ENCODE results near the gene OFD1. TPM values are rescaled to one million over a fixed set of nuclear protein-coding genes. Genes with fewer than 3 reads are reported as not detected.

OFD1 gene
- total RNA-seq, 1 donor from 2014 or later = 65.4 TPM

DNA sequence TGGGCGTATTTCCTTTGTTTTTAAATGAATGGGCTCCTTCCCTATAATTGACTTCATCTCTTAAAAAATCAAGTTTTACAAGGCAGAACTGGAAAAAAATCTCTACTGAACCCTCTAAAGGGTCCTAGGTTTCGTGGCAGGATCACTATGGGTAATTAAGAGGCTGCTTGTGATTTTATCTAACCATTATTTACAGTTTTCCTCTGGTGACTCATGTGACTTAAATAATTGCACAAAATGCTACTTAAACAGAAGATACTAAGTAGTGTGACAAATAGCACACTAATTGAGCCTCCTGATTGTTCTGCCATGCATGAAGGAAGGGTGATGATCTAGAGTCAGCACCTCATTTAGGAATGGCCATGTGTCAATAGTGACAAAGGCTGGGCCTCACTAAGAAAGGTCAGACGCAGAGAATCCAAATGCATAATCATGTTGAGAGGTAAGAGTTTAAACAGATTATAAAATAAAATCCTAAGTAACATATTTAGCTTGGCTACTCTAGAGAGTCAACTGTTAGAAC is 35.5 kb downstream of the OFD1 start:
- peaks cover 10% of the 10 kb centered on the region for H3K9me3 Mint-ChIP-seq (ENCODE audit: low read depth)
- DNase-seq (ENCODE audit: low spot score, unreplicated experiment) = no peak
- peaks cover 5% of the 10 kb centered on the region for H3K4me1 Mint-ChIP-seq (ENCODE audit: low read depth)
- TF ChIP-seq CTCF (IDR thresholded peaks at IDR 0.05; ENCODE audit: unreplicated experiment) = no peak
- H3K27ac Mint-ChIP-seq = no peak overlapping the region
- H3K4me3 Mint-ChIP-seq (ENCODE audit: low read depth) = no peak overlapping the region
- peaks cover 30% of the 10 kb centered on the region for H3K36me3 Mint-ChIP-seq (ENCODE audit: insufficient read depth)
- H3K27me3 Mint-ChIP-seq = no peaks in the 10 kb centered on the region

DNA sequence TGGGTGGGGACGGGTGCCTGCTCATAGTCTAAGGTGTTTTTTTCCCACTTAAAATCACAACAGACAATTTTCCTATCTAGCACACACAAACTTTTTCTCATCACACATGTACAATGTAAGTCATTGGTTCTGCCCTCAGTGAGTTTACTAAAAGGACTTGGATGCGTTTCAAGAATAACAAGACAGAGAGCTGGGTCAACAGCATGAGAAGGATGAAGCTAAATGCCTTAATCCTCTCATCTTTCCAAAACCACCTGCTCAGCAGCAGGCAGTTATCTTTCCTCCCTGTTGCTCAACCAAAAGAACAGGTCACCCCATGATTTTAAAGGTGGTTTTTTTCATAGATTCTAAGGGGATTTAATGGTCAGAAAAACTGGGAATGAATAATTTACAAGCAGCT is 40.1 kb downstream of the OFD1 start:
- no peak overlapping the region for H3K4me3 Mint-ChIP-seq (ENCODE audit: low read depth)

DNA sequence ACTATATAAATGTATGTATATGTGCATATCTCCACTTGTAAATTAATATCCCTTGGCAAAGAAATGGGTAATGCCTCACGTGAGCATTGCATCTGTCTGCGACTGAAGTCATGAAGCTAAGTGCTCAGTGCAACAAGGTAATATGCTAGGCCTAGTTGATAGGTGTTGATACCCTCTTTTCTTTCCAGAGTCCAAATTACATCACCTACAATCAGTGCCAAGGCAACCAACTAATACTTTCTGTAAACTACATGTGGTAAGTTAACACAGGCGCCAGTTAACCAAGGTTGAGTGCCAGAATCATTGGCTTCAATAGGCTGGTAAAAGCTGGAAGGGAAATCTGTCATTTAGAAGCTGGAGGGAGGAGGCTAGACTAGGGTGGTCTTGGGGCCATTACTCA is 41.3 kb downstream of the OFD1 start:
- DNase-seq (ENCODE audit: low spot score, unreplicated experiment) = no peak

More for the DNA sequence above, 40.1 kb downstream of the OFD1 start:
- no peak for DNase-seq (ENCODE audit: low spot score, unreplicated experiment)
- Mint-ChIP-seq H3K4me1 (ENCODE audit: low read depth) (peaks cover 5% of the 10 kb centered on the region), H3K9me3 (ENCODE audit: low read depth) (peaks cover 4% of the 10 kb centered on the region), H3K27ac (no peak overlapping the region), H3K36me3 (ENCODE audit: insufficient read depth) (peaks cover 24% of the 10 kb centered on the region), H3K27me3 (no peaks in the 10 kb centered on the region)
- no peak for TF ChIP-seq CTCF (IDR thresholded peaks at IDR 0.05; ENCODE audit: unreplicated experiment)

DNA sequence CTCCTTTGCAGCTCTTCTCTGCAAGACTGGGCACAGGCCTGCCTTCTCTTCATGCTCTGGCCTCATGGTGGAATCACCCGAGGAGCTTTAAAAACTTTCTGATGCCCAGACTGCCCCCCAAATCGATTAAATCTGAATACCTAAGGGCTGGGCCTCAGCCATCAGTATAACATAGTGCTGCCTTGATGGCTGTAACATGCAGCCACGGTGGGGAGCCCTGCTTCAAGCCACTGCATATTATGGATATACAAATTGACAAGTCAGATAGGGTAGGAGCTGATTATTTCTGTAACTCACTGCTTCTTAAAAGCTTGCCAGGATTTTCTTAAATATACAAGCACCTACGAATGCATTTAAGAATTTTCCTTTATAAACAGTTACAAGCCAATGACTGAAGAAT is 41.8 kb downstream of the OFD1 start:
- Mint-ChIP-seq H3K36me3 (ENCODE audit: insufficient read depth) (peaks cover 22% of the 10 kb centered on the region), H3K27ac (no peak overlapping the region), H3K27me3 (no peaks in the 10 kb centered on the region), H3K4me1 (ENCODE audit: low read depth) (peaks cover 5% of the 10 kb centered on the region), H3K9me3 (ENCODE audit: low read depth) (peaks cover 4% of the 10 kb centered on the region), H3K4me3 (ENCODE audit: low read depth) (no peak overlapping the region)
- no peak for TF ChIP-seq CTCF (IDR thresholded peaks at IDR 0.05; ENCODE audit: unreplicated experiment)
- DNase-seq (ENCODE audit: low spot score, unreplicated experiment) = no peak

More for the DNA sequence above, 41.3 kb downstream of the OFD1 start:
- no peak for TF ChIP-seq CTCF (IDR thresholded peaks at IDR 0.05; ENCODE audit: unreplicated experiment)
- peaks cover 4% of the 10 kb centered on the region for H3K9me3 Mint-ChIP-seq (ENCODE audit: low read depth)
- H3K4me3 Mint-ChIP-seq (ENCODE audit: low read depth) = no peak overlapping the region
- H3K4me1 Mint-ChIP-seq (ENCODE audit: low read depth) = peaks cover 5% of the 10 kb centered on the region
- H3K27ac Mint-ChIP-seq = no peak overlapping the region
- no peaks in the 10 kb centered on the region for H3K27me3 Mint-ChIP-seq
- peaks cover 21% of the 10 kb centered on the region for H3K36me3 Mint-ChIP-seq (ENCODE audit: insufficient read depth)

- Mint-ChIP-seq H3K4me1 (ENCODE audit: low read depth) (no peaks in the 10 kb centered on the region), H3K27ac (no peak overlapping the region), H3K9me3 (ENCODE audit: low read depth) (peaks cover 4% of the 10 kb centered on the region), H3K27me3 (no peaks in the 10 kb centered on the region), H3K4me3 (ENCODE audit: low read depth) (no peak overlapping the region), H3K36me3 (ENCODE audit: insufficient read depth) (peaks cover 15% of the 10 kb centered on the region)
- DNase-seq (ENCODE audit: low spot score, unreplicated experiment) = no peak
- no peak for TF ChIP-seq CTCF (IDR thresholded peaks at IDR 0.05; ENCODE audit: unreplicated experiment)
Measured at GRCh38 chrX:13778916-13779315, 44.4 kb downstream of the OFD1 start.

All from progenitor cell of endocrine pancreas (in vitro differentiated cells).